GM12872 (cell line): Measurements from ENCODE around the gene MRTFA.

ENCODE experiments used
- TF ChIP-seq, protein P1 (sequence below): IDR thresholded peaks from 3 replicates; pipeline ENCODE4 v1.5.1; 2011; ENCODE audit warnings: low read depth, mild to moderate bottlenecking, low read length, moderate library complexity; ENCODE audit not compliant: insufficient read depth

The MRTFA gene

DNA sequence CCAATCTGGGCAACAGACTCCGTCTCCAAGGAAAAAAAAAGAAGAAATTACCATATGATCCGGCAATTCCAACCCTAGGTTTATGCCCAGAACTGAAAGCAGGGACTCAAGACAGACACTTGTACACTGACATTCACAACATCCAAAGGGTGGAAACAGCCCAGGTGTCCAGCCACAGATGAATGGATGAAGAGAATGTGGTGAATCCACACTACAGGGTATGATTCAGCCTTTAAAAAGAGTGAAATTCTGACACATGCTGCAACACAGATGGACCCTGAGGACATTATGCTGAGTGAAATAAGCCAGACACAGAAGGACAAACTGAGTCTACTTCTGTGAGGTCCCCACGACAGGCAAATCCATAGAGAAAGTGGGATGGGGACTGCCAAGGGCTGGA is 222.2 kb downstream of the MRTFA start:
- TF ChIP-seq, protein P1, sequence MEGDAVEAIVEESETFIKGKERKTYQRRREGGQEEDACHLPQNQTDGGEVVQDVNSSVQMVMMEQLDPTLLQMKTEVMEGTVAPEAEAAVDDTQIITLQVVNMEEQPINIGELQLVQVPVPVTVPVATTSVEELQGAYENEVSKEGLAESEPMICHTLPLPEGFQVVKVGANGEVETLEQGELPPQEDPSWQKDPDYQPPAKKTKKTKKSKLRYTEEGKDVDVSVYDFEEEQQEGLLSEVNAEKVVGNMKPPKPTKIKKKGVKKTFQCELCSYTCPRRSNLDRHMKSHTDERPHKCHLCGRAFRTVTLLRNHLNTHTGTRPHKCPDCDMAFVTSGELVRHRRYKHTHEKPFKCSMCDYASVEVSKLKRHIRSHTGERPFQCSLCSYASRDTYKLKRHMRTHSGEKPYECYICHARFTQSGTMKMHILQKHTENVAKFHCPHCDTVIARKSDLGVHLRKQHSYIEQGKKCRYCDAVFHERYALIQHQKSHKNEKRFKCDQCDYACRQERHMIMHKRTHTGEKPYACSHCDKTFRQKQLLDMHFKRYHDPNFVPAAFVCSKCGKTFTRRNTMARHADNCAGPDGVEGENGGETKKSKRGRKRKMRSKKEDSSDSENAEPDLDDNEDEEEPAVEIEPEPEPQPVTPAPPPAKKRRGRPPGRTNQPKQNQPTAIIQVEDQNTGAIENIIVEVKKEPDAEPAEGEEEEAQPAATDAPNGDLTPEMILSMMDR, result no peak

DNA sequence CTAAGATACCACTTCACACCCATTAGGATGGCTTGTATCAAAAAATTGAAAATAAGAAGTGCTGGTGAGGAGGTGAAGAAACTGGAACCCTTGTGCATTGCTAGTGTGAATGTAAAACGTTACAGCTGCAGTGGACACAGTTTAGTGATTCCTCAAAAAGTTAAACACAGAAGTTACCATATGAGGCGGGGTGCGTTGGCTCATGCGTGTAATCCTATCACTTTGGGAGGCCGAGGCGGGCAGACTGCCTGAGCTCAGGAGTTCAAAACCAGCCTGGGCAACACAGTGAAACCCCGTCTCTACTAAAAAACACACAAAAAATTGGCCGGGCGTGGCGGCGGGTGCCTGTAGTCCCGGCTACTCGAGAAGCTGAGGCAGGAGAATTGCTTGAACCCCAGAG is 222.6 kb downstream of the MRTFA start:
- TF ChIP-seq, protein P1, result no peak

DNA sequence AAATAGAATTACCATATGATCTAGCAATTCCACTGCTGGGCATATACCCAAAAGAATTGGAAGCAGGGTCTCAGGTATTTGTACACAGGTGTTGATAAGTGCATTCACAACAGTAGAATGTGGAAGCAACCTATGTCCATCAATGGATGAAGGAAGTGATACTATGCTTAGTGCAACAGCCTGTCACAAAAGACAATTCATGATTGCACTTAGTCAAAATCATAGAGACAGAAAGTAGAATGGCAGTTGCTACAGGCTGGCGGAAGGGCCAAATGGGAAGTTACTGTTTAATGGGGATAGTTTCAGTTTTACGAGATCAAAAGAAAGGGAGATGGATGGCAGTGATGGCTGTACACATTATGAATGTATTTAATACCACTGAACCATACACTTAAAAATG is 224.1 kb downstream of the MRTFA start:
- TF ChIP-seq, protein P1, result no peak

DNA sequence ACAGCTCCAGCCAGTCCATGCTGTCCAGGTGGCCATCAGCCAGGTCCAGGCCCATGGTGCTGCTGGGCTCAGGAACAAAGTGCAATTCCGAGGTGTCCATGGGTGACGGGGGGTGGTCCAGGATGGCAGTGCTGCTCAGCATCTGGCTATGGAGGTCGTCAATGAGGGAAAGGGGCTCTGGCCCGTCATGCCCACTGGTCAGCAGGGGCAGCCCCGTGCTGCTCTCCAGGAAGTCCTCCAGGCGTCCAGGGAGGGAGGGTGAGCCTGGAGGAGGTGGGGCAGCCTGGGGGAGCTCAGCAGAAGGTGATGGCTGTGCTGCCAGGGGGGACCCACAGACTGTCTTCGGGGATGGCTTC is 225.0 kb downstream of the MRTFA start:
- TF ChIP-seq, protein P1, result no peak

DNA sequence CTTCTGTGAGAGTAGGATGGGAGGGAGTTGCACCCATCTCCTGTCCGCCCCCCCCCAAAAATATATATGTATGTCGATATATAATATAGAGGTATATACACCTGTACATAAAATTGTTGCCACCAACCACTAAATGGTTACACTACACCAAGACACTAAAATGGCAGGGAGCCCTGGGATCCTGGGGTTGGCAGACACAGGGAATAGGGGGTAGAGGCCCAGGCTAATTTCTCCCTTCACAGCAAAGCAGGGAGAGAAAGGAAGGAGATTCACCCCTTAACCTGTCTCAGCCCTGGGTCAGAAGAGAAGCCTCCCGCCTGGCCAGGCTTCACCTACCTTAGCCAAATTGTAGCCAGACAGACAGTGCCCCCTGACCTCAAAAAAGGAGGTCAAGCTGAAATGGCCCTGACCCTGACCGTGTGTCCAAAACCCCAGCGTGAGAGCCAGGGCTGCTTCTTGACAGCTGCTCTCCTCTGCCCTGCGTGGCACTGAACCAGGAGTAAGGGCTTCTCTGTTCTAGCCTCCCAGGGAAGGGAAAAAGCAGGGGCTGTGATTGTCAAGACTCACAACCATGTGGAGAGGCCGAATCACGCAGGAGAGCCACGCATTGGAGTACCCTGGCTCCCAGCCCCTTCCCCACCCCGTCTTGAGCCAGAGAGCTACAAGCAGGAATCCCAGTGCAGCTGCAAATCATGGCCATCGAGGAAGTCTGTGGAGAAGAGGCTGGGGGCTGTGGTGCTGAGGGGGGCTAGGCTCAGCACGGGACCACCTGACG is 225.6 kb downstream of the MRTFA start:
- TF ChIP-seq, protein P1, result no peak

DNA sequence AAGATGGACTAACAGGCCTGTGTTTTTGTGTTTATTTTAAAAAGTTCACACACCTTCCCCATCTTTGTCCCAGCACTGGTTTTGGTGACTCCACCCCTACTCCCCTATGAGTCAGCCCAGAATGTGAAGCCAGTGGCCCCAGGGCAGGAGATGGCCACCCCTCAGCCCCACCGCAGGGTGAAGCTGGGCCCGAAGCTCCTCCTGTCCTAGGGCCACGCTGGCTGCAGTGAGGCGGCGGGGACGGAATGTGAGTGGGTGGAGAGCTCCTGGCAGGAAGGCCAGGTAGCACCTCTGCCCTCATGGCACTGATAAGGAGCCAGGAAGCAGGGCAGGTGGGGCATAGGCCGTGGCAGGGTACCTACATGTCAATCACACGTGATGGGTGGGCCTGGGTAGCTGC is 226.2 kb downstream of the MRTFA start:
- TF ChIP-seq, protein P1, result no peak

DNA sequence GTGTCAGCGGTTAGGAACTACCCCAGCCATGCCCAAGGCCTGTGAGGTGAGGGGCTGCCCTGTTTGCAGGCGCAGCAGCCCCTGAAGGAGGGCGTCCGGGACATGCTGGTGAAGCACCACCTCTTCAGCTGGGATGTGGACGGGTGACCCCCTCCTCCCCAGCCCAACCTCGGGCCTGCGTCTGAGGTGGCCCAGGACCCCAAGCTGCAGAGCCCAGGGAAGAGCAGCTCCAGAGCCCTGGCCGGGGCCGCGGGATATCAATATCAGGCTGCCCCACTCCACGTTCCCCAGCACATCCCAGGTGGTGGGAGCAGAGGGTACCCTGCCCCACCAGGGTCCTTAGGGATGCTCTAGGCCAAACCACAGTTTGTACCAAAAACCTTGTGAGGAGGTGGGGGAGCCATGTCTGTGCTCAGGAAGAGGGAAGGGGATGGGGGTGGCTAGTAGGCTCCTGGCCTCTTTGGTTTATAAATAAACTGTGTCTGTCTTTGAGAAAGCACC is 226.9 kb downstream of the MRTFA start:
- TF ChIP-seq, protein P1, result no peak
